SK-N-SH treated with all-trans-retinoic acid at 6 μM for 48 hours (cell line): ENCODE measurements around the gene IFI16.

Experiments used
- ATAC-seq: fragments of 200-7000 bp; cut with Tn5 transposase; 3 replicates; pipeline ENCODE4 v1.9.1; 2020; ENCODE audit warnings: mild to moderate bottlenecking, moderate library complexity
- ARNTL ChIP-seq: fragments of 450-650 bp; formaldehyde crosslinking; IDR thresholded peaks from 2 replicates; pipeline ENCODE4 v1.5.0; 2020; ENCODE audit warnings: low read depth, mild to moderate bottlenecking, moderate library complexity, borderline replicate concordance
- BACH2 ChIP-seq: fragments of 250-450 bp; sonication (Bioruptor Pico); IDR thresholded peaks from 2 replicates; pipeline ENCODE4 v1.9.0; 2021; ENCODE audit warnings: mild to moderate bottlenecking, borderline replicate concordance
- CSDC2 ChIP-seq: fragments of 250-450 bp; sonication (Bioruptor Pico); IDR thresholded peaks from 2 replicates; pipeline ENCODE4 v1.5.0; 2020; ENCODE audit warnings: mild to moderate bottlenecking, moderate library complexity
- ESRRG ChIP-seq: fragments of 250-450 bp; sonication (Bioruptor Pico); IDR thresholded peaks from 2 replicates; pipeline ENCODE4 v1.6.1; 2021; ENCODE audit warnings: mild to moderate bottlenecking
- GLIS3 ChIP-seq: fragments of 250-450 bp; sonication (Bioruptor Pico); IDR thresholded peaks from 2 replicates; pipeline ENCODE4 v1.5.0; 2020; ENCODE audit warnings: mild to moderate bottlenecking, moderate library complexity
- ISL1 ChIP-seq: fragments of 250-450 bp; sonication (Bioruptor Pico); IDR thresholded peaks from 2 replicates; pipeline ENCODE4 v2.1.2; 2022; ENCODE audit warnings: mild to moderate bottlenecking, moderate library complexity
- OSR1 ChIP-seq: fragments of 250-450 bp; sonication (Bioruptor Pico); IDR thresholded peaks from 2 replicates; pipeline ENCODE4 v1.8.0; 2022; ENCODE audit warnings: moderate library complexity, mild to moderate bottlenecking, inconsistent platforms
- PPARA ChIP-seq: fragments of 250-450 bp; sonication (Bioruptor Pico); IDR thresholded peaks from 2 replicates; pipeline ENCODE4 v1.5.0; 2020; ENCODE audit warnings: mild to moderate bottlenecking, borderline replicate concordance
- RARB ChIP-seq: fragments of 250-450 bp; sonication (Bioruptor Pico); IDR thresholded peaks from 2 replicates; pipeline ENCODE4 v1.8.0; 2021; ENCODE audit warnings: mild to moderate bottlenecking, moderate library complexity
- SNAI2 ChIP-seq: fragments of 250-450 bp; sonication (Bioruptor Pico); IDR thresholded peaks from 2 replicates; pipeline ENCODE4 v1.5.0; 2020; ENCODE audit warnings: mild to moderate bottlenecking, moderate library complexity
- TCF4 ChIP-seq: fragments of 250-450 bp; sonication (Bioruptor Pico); IDR thresholded peaks from 2 replicates; pipeline ENCODE4 v1.8.0; 2021; ENCODE audit warnings: mild to moderate bottlenecking, moderate library complexity, borderline replicate concordance
- TOX ChIP-seq: fragments of 250-450 bp; sonication (Bioruptor Pico); IDR thresholded peaks from 2 replicates; pipeline ENCODE4 v1.8.0; 2021; ENCODE audit warnings: mild to moderate bottlenecking, moderate library complexity, borderline replicate concordance
- ZC3H10 ChIP-seq: fragments of 250-450 bp; sonication (Bioruptor Pico); IDR thresholded peaks from 2 replicates; pipeline ENCODE4 v1.5.1; 2021; ENCODE audit warnings: mild to moderate bottlenecking, moderate library complexity
- ZFP3 ChIP-seq: fragments of 250-450 bp; sonication (Bioruptor Pico); IDR thresholded peaks from 2 replicates; pipeline ENCODE4 v1.5.0; 2020; ENCODE audit warnings: mild to moderate bottlenecking, moderate library complexity
- ZFP30 ChIP-seq: fragments of 450-650 bp; formaldehyde crosslinking; IDR thresholded peaks from 2 replicates; pipeline ENCODE4 v1.5.0; 2022; ENCODE audit warnings: mild to moderate bottlenecking, moderate library complexity
- ZNF565 ChIP-seq: fragments of 450-650 bp; formaldehyde crosslinking; conservative IDR thresholded peaks from 2 replicates; pipeline ENCODE4 v1.5.0; 2020; ENCODE audit warnings: low read depth, mild to moderate bottlenecking, moderate library complexity
- ZNF70 ChIP-seq: fragments of 450-650 bp; formaldehyde crosslinking; IDR thresholded peaks from 2 replicates; pipeline ENCODE4 v1.5.0; 2020; ENCODE audit warnings: mild to moderate bottlenecking, moderate library complexity
- ZNF8 ChIP-seq: fragments of 450-650 bp; formaldehyde crosslinking; IDR thresholded peaks from 2 replicates; pipeline ENCODE4 v1.5.0; 2020; ENCODE audit warnings: mild to moderate bottlenecking, moderate library complexity
- TF ChIP-seq, protein P1 (sequence below): fragments of 250-450 bp; sonication (Bioruptor Pico); IDR thresholded peaks from 2 replicates; pipeline ENCODE4 v1.5.1; 2021; ENCODE audit warnings: mild to moderate bottlenecking, moderate library complexity
- TF ChIP-seq, protein P2 (sequence below): fragments of 250-450 bp; sonication (Bioruptor Pico); IDR thresholded peaks from 2 replicates; pipeline ENCODE4 v1.8.0; 2021; ENCODE audit warnings: low read depth, mild to moderate bottlenecking, moderate library complexity, borderline replicate concordance
- TF ChIP-seq, protein P3 (sequence below): fragments of 250-450 bp; sonication (Bioruptor Pico); IDR thresholded peaks from 2 replicates; pipeline ENCODE4 v1.5.0; 2020; ENCODE audit warnings: mild to moderate bottlenecking, moderate library complexity
- TF ChIP-seq, protein P4 (sequence below): fragments of 250-450 bp; sonication (Bioruptor Pico); IDR thresholded peaks from 2 replicates; pipeline ENCODE4 v1.8.0; 2020; ENCODE audit warnings: mild to moderate bottlenecking, moderate library complexity, borderline replicate concordance
- TF ChIP-seq, protein P5 (sequence below): fragments of 250-450 bp; sonication (Bioruptor Pico); IDR thresholded peaks from 2 replicates; pipeline ENCODE4 v1.5.1; 2020; ENCODE audit warnings: low read depth, mild to moderate bottlenecking, moderate library complexity

IFI16 gene

DNA sequence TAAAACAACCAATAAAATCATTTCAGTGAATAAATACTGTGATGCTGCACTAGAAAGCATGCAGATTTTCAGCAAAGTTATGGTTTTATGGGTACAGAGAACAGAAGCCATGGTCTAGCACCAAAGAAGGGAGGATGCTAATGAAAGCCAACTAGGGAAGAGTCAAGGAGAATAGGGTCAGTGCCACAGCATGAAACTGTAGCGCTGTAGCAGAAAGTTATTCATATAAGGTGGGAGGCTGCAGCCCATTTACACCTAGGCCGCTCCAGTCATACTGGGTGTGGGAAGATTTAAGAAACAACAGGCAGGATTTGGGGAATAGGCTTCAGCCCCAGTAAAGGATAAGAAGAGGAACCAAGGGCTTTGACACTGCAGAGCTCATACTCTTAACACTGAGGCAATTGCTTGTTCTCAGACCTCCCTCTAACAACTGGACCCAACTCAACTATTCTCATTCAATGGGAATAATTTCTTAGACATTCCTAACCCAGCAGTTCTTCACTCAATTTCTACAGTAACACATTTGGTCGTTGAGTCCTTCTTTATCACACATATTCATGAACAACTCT is 4.4 kb downstream of the IFI16 start:
- ATAC-seq, result no peak
- no peak for TF ChIP-seq ZFP3 (CRISPR knock-in tag)
- TF ChIP-seq BACH2 (CRISPR knock-in tag), result no peak

DNA sequence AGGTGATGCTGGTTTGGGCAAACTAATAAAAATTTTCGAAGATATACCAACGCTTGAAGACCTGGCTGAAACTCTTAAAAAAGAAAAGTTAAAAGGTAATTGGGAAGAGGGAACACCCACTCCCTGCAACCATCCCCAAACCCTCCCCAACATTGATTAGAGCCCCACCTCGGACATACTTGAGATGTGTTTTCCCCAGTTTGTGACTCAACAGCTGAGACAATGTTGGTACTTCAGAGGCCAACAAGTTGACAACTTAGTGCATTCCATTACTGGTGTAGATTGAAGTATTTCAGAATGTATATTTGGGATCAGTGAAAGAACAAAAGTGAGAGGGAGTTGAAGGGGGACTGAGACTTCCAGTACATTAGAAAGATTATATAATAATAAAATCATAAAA is 5.1 kb downstream of the IFI16 start:
- TF ChIP-seq CSDC2 (no peak), TOX (no peak), PPARA (no peak), ZNF565 (CRISPR knock-in tag) (no peak), ZFP30 (CRISPR knock-in tag) (no peak), TCF4 (CRISPR knock-in tag) (no peak), RARB (no peak), BACH2 (CRISPR knock-in tag) (no peak), OSR1 (CRISPR knock-in tag) (no peak), ARNTL (no peak), ISL1 (CRISPR knock-in tag) (no peak), GLIS3 (CRISPR knock-in tag) (no peak), SNAI2 (CRISPR knock-in tag) (no peak), ZNF70 (CRISPR knock-in tag) (no peak), ESRRG (CRISPR knock-in tag) (no peak)
- TF ChIP-seq, protein P1, sequence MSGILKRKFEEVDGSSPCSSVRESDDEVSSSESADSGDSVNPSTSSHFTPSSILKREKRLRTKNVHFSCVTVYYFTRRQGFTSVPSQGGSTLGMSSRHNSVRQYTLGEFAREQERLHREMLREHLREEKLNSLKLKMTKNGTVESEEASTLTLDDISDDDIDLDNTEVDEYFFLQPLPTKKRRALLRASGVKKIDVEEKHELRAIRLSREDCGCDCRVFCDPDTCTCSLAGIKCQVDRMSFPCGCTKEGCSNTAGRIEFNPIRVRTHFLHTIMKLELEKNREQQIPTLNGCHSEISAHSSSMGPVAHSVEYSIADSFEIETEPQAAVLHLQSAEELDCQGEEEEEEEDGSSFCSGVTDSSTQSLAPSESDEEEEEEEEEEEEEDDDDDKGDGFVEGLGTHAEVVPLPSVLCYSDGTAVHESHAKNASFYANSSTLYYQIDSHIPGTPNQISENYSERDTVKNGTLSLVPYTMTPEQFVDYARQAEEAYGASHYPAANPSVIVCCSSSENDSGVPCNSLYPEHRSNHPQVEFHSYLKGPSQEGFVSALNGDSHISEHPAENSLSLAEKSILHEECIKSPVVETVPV (CRISPR knock-in tag), result no peak
- TF ChIP-seq, protein P2, sequence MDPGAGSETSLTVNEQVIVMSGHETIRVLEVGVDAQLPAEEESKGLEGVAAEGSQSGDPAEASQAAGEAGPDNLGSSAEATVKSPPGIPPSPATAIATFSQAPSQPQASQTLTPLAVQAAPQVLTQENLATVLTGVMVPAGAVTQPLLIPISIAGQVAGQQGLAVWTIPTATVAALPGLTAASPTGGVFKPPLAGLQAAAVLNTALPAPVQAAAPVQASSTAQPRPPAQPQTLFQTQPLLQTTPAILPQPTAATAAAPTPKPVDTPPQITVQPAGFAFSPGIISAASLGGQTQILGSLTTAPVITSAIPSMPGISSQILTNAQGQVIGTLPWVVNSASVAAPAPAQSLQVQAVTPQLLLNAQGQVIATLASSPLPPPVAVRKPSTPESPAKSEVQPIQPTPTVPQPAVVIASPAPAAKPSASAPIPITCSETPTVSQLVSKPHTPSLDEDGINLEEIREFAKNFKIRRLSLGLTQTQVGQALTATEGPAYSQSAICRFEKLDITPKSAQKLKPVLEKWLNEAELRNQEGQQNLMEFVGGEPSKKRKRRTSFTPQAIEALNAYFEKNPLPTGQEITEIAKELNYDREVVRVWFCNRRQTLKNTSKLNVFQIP (CRISPR knock-in tag), result no peak
- ATAC-seq, result no peak

DNA sequence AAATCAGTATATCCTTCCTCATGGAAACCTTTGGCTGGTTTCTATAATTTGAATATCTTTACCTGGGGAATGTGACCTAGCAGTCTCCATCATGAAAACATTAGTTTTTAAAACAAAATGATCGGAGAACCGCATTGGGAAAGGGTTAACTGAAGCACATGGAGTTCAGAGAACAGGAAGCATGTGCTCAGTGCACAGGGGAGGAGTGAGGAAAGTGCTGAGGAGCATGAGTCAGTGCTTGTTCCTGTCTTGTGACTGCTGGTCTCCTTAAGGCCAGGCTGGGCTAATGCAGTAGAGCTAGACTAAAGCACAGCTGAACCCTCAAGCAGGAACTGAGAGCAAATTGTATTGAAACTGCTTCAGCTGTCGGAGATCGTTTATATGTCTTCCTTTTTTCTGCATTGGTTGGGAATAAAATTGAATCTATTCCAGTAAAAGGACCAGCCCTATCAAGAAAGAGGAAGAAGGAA is 5.8 kb downstream of the IFI16 start:
- ATAC-seq, result peak; percentile 91
- no peak for TF ChIP-seq BACH2 (CRISPR knock-in tag)
- no peak for TF ChIP-seq ISL1 (CRISPR knock-in tag)
- TF ChIP-seq ESRRG (CRISPR knock-in tag), result no peak
- no peak for TF ChIP-seq ARNTL
- TF ChIP-seq, protein P3, sequence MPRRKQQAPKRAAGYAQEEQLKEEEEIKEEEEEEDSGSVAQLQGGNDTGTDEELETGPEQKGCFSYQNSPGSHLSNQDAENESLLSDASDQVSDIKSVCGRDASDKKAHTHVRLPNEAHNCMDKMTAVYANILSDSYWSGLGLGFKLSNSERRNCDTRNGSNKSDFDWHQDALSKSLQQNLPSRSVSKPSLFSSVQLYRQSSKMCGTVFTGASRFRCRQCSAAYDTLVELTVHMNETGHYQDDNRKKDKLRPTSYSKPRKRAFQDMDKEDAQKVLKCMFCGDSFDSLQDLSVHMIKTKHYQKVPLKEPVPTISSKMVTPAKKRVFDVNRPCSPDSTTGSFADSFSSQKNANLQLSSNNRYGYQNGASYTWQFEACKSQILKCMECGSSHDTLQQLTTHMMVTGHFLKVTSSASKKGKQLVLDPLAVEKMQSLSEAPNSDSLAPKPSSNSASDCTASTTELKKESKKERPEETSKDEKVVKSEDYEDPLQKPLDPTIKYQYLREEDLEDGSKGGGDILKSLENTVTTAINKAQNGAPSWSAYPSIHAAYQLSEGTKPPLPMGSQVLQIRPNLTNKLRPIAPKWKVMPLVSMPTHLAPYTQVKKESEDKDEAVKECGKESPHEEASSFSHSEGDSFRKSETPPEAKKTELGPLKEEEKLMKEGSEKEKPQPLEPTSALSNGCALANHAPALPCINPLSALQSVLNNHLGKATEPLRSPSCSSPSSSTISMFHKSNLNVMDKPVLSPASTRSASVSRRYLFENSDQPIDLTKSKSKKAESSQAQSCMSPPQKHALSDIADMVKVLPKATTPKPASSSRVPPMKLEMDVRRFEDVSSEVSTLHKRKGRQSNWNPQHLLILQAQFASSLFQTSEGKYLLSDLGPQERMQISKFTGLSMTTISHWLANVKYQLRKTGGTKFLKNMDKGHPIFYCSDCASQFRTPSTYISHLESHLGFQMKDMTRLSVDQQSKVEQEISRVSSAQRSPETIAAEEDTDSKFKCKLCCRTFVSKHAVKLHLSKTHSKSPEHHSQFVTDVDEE (CRISPR knock-in tag), result no peak
- TF ChIP-seq ZNF70 (CRISPR knock-in tag), result no peak
- TF ChIP-seq, protein P1 (CRISPR knock-in tag), result no peak
- no peak for TF ChIP-seq CSDC2
- peak; percentile 36; the same call in 1 of the 2 replicates for TF ChIP-seq OSR1 (CRISPR knock-in tag)
- TF ChIP-seq, protein P2 (CRISPR knock-in tag), result peak; percentile 82; the same call in 1 of the 2 replicates
- peak; percentile 31; the same call in 1 of the 2 replicates for TF ChIP-seq TOX
- TF ChIP-seq ZFP3 (CRISPR knock-in tag), result no peak
- no peak for TF ChIP-seq SNAI2 (CRISPR knock-in tag)
- TF ChIP-seq PPARA, result no peak
- TF ChIP-seq ZFP30 (CRISPR knock-in tag), result no peak
- TF ChIP-seq, protein P4, sequence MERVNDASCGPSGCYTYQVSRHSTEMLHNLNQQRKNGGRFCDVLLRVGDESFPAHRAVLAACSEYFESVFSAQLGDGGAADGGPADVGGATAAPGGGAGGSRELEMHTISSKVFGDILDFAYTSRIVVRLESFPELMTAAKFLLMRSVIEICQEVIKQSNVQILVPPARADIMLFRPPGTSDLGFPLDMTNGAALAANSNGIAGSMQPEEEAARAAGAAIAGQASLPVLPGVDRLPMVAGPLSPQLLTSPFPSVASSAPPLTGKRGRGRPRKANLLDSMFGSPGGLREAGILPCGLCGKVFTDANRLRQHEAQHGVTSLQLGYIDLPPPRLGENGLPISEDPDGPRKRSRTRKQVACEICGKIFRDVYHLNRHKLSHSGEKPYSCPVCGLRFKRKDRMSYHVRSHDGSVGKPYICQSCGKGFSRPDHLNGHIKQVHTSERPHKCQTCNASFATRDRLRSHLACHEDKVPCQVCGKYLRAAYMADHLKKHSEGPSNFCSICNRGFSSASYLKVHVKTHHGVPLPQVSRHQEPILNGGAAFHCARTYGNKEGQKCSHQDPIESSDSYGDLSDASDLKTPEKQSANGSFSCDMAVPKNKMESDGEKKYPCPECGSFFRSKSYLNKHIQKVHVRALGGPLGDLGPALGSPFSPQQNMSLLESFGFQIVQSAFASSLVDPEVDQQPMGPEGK (CRISPR knock-in tag), result no peak
- TF ChIP-seq ZNF565 (CRISPR knock-in tag), result no peak
- no peak for TF ChIP-seq GLIS3 (CRISPR knock-in tag)
- TF ChIP-seq, protein P5, sequence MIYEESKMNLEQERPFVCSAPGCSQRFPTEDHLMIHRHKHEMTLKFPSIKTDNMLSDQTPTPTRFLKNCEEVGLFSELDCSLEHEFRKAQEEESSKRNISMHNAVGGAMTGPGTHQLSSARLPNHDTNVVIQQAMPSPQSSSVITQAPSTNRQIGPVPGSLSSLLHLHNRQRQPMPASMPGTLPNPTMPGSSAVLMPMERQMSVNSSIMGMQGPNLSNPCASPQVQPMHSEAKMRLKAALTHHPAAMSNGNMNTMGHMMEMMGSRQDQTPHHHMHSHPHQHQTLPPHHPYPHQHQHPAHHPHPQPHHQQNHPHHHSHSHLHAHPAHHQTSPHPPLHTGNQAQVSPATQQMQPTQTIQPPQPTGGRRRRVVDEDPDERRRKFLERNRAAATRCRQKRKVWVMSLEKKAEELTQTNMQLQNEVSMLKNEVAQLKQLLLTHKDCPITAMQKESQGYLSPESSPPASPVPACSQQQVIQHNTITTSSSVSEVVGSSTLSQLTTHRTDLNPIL (CRISPR knock-in tag), result no peak
- 0 out of 2 replicates have a peak, but pooled peaks have one; percentile 38 for TF ChIP-seq RARB
- TF ChIP-seq ZC3H10 (CRISPR knock-in tag), result 0 out of 2 replicates have a peak, but pooled peaks have one; percentile 21
- no peak for TF ChIP-seq ZNF8 (CRISPR knock-in tag)
- no peak for TF ChIP-seq TCF4 (CRISPR knock-in tag)
- TF ChIP-seq, all 23 proteins: peak for 5
